IPS DF 4.7 (cell line): Measurements from ENCODE around the gene RASIP1.

Source experiments
- DNase-seq: peaks from one replicate; pipeline ENCODE4 v3.0.0-alpha.2; 2013; ENCODE audit warnings: low spot score; ENCODE audit errors: extremely low read depth

Gene RASIP1

GRCh38 chr19:48674921-48675824 lies 65.2 kb downstream of the RASIP1 start:
- peak; percentile 78 for DNase-seq

GRCh38 chr19:48674216-48674809 lies 66.1 kb downstream of the RASIP1 start:
- DNase-seq: no peak

GRCh38 chr19:48673436-48674100 lies 66.8 kb downstream of the RASIP1 start:
- DNase-seq: no peak

GRCh38 chr19:48672994-48673393 lies 67.4 kb downstream of the RASIP1 start, which contains the start of gene NTN5:
Gene NTN5 (minus strand): TSS chr19:48673017. CDS start chr19:48670986, 2,031 bp downstream.
- no peak for DNase-seq

GRCh38 chr19:48671446-48671995 lies 68.9 kb downstream of the RASIP1 start:
- no peak for DNase-seq

GRCh38 chr19:48670699-48671445 lies 69.5 kb downstream of the RASIP1 start:
- no peak for DNase-seq
